Choroid plexus epithelial cell (primary cell): ENCODE data around the gene DLGAP1.

Experiments used
- DNase-seq: peaks from one replicate; pipeline ENCODE4 v3.0.0-alpha.2; 2010; ENCODE audit warnings: low read depth
- H3K4me3 ChIP-seq: 2 replicates; pipeline ENCODE4 v1.5.1; 2011; ENCODE audit warnings: low read depth, mild to moderate bottlenecking, control low read depth, low read length, moderate library complexity
- TF ChIP-seq, protein P1 (sequence below): conservative IDR thresholded peaks from 2 replicates; pipeline ENCODE4 v1.5.1; 2011; ENCODE audit warnings: low read depth, mild to moderate bottlenecking, control low read depth, inconsistent platforms, low read length, moderate library complexity

Gene DLGAP1

DNA sequence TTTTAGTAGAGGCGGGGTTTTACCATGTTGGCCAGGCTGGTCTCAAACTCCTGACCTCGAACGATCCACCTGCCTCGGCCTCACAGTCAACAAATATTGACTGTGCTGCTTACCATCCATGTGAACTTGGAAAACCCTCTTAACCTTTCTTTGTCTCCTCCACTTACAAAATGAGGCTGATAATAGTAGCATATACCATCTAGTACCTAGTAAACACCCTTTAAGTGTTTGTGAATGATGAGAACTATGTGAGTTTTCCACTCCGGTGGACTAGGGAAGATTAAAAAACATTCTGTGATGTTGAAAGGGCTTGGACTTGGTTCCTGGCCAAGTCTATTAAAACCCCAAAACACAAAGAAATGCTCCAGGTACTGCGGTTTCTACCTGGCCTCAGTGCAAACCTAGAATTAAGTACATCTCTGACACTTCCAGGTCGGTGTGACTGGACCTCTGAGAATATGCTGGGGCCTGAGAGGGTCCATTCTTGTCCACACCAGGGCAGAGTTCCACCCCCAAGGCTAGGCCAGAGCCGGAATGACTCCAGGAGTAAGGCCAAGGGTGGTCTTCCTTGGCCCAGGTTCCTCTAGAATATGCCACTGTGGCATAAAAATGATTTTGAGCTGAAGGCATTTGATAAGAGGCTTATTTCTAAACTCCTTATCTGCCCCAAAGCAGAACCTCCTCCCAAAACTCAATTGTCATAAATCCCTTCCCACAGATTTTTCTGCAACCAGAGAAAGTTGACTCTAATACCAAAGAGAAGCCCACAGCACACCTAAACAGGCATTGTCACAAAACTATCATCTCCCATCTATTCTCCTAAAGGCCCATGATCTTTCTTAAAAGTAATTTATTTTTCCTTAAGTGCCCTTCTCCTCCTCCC is 787.6 kb downstream of the DLGAP1 start:
- no peak overlapping the region for H3K4me3 ChIP-seq
- no peak for DNase-seq
- TF ChIP-seq, protein P1, sequence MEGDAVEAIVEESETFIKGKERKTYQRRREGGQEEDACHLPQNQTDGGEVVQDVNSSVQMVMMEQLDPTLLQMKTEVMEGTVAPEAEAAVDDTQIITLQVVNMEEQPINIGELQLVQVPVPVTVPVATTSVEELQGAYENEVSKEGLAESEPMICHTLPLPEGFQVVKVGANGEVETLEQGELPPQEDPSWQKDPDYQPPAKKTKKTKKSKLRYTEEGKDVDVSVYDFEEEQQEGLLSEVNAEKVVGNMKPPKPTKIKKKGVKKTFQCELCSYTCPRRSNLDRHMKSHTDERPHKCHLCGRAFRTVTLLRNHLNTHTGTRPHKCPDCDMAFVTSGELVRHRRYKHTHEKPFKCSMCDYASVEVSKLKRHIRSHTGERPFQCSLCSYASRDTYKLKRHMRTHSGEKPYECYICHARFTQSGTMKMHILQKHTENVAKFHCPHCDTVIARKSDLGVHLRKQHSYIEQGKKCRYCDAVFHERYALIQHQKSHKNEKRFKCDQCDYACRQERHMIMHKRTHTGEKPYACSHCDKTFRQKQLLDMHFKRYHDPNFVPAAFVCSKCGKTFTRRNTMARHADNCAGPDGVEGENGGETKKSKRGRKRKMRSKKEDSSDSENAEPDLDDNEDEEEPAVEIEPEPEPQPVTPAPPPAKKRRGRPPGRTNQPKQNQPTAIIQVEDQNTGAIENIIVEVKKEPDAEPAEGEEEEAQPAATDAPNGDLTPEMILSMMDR, result no peak

DNA sequence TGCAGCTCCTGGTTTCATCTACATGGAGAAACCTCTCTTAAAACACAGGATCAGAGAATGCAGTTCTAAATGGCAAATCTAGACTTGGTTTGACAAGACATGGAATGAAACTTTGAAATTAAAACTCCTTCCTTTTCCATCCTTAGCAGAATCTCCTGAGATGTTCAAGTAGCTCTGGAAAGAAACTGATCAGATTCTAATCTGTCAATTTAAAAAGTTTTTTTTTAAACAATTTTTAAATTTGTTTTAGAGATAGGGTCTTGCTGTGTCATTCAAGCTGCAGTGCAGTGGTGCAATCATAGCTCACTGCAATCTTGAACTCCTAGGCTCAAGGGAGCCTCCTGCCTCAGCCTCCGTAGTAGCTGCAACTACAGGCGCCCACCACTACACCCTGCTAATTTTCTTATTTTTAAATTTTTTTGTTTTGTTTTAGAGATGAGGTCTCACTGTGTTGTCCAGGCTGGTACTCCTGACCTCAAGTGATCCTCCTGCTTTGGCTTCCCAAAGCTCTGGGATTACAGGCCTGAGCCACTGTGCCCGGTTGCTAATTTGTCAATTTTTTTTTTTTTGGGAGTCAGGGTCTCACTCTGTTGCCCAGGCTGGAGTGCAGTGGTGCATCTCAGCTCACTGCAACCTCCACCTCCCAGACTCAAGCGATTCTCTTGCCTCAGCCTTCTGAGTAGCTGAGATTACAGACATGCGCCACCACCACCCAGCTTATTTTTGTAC is 788.4 kb downstream of the DLGAP1 start:
- H3K4me3 ChIP-seq, result no peak overlapping the region
- TF ChIP-seq, protein P1, result no peak
- no peak for DNase-seq

DNA sequence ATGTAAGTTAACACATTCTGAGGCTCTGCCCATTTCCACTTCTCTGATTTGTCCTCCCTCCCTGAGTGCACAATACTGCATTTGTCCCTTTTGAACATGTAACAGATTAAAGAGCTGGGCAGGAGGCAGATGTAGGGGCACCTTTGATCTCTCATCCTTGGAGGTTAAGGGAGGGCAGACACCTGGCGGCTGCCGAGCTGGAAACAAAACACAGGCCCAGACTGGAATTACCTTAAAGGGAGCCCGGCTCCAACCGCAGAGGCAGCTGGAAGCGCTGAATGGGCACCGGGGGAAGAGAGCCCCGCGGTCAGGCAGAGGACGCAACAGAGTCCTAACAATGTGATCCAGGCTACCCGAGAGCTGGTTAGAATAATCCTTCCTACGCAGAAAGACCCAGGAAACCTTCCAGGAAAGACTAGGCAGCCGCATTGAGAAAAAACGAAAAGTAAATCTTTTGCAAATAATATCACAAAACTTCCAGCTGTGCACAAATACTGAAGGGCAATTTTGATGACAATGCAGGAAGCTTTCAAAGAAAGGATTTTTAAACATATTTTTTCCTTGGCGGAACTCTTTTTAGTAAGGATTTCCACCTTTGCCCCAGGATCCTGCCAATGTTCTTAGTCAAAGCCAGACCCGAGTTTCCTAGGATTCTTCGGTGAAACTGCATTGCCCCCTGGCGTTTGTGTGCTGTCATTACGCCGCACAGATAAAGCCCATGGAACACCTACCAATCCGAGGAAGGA is 789.2 kb downstream of the DLGAP1 start:
- peak; percentile 96 for DNase-seq
- TF ChIP-seq, protein P1, result peak; percentile 97
- H3K4me3 ChIP-seq, result peak overlapping the region; percentile 24

DNA sequence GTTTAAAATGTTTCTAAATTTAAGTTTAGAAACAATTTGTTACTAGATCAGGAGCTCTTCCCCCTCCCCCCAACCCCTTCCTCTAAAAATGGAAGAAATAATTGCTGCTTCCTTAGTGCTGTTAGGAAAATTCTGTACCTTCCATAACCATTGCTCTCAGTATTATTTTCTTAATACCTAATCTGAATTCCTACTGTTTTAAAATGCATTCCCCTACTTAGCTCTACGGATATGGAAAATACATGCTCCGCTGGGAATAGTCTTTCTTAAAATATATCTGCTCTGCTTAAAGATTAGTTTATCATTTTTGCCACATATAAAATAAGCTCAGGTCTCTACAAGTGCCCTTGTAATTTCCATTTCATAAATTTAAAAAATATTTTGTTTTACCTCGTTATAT is 789.9 kb downstream of the DLGAP1 start:
- H3K4me3 ChIP-seq, result no peak overlapping the region
- TF ChIP-seq, protein P1, result no peak
- DNase-seq, result no peak

DNA sequence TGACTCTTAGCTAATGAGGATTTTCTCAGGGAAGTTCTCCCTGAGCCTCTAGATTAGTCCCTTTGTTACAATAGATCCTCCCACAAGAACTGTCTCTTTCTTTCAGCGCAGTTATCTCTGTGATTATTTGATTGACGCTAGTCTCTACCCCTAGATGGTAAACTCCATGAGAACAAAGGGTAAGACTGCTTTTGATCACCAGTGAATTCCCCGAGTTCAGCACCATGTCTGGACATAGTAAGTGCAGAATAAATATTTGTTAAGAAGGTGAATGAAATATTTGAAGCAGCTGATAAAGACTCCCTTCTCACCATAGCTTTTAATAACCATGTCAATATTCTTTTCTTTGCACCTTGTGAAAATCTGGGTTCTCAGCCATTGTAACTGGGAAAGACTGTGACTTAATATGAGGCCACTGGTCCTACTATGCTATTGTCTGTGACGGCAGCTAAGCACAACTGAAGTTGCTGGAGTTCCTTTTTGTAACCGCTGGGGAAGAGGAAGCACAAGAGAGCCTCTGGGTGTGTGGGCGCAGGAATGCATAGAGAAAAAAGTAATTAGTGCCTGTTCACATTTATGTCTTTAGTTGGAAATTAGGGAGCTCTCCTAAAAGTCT is 790.4 kb downstream of the DLGAP1 start:
- no peak overlapping the region for H3K4me3 ChIP-seq
- TF ChIP-seq, protein P1, result peak; percentile 23
- DNase-seq, result peak; percentile 35

DNA sequence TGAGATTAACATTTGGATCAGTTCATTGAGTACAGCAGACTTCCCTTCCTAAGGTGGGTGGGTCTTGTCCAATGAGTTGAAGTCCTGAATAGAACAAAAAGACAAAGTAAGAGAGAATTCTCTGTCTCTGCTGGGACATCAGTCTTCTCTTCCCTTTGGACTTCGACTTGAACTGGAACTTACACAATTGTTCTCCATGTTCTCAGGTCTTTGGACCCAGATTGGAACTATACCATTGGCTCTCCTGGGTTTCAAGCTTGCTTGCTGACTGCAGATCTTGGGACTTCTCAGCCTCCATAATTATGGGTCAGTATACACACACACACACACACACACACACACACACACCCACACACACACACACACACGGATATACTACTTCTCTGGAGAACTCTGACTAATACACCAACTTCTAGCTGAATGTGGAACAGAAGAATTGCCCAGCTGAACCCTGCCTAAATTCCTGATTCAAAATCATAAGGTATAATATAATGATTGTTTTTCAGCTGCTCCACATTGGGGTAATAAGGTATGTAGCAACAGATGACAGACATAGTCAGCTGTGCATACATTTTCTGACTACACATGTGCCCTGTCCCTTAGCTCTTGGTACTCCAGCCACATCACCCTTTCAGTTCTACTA is 791.1 kb downstream of the DLGAP1 start:
- no peak overlapping the region for H3K4me3 ChIP-seq
- no peak for DNase-seq
- TF ChIP-seq, protein P1, result no peak
